ENCODE measurements around the gene KIF1B.
"Not testable (repeated sequence)": the region's sequence is repeated elsewhere in the genome, so short reads cannot be mapped to it uniquely, and the experiment has no call there.

KIF1B gene

GRCh38 chr1:10252508-10252907 lies 42.1 kb downstream of the KIF1B start:
- peaks cover 31% of the 10 kb centered on the region for H4K20me1 ChIP-seq

GRCh38 chr1:10253149-10253548 lies 42.8 kb downstream of the KIF1B start:
- H3K9ac ChIP-seq, result peak overlapping the region; percentile 53; the same call in 1 of the 2 replicates
- H3K4me1 ChIP-seq, result peaks cover 48% of the 10 kb centered on the region
- peaks cover under 1% of the 10 kb centered on the region; the same call in 1 of the 2 replicates for H3K9me3 ChIP-seq
- H4K20me1 ChIP-seq, result peaks cover 31% of the 10 kb centered on the region
- H3K36me3 ChIP-seq, result peaks cover 23% of the 10 kb centered on the region
- H3K4me3 ChIP-seq, result no peak overlapping the region
- H3K4me2 ChIP-seq, result peak overlapping the region; percentile 63
- TF ChIP-seq Cebpa-rat (IDR thresholded peaks at IDR 0.05), result no peak
- peak overlapping the region; percentile 49; the same call in 1 of the 2 replicates for H3K27ac ChIP-seq
- no peaks in the 10 kb centered on the region for H3K27me3 ChIP-seq

More at GRCh38 chr1:10252508-10252907, 42.1 kb downstream of the KIF1B start:
- Histone ChIP-seq H3K4me3 (no peak overlapping the region), H3K4me1 (peaks cover 44% of the 10 kb centered on the region), H3K4me2 (peak overlapping the region; percentile 63; the same call in 1 of the 2 replicates), H3K9ac (no peak overlapping the region), H3K9me3 (peaks cover 5% of the 10 kb centered on the region; the same call in 1 of the 2 replicates), H3K36me3 (peaks cover 26% of the 10 kb centered on the region), H3K27ac (peak overlapping the region; percentile 49; the same call in 1 of the 2 replicates), H3K27me3 (no peaks in the 10 kb centered on the region)
- TF ChIP-seq Cebpa-rat (IDR thresholded peaks at IDR 0.05), result no peak

GRCh38 chr1:10253755-10254154 lies 43.4 kb downstream of the KIF1B start:
- peaks cover 48% of the 10 kb centered on the region for H3K4me1 ChIP-seq
- no peak overlapping the region for H3K9ac ChIP-seq

GRCh38 chr1:10257851-10258250 lies 47.5 kb downstream of the KIF1B start:
- Histone ChIP-seq H3K9ac (no peak overlapping the region), H3K4me3 (no peak overlapping the region), H3K27ac (no peak overlapping the region), H3K4me1 (peaks cover 23% of the 10 kb centered on the region), H3K9me3 (no peaks in the 10 kb centered on the region), H4K20me1 (peaks cover 16% of the 10 kb centered on the region), H3K4me2 (no peak overlapping the region), H3K36me3 (peaks cover 45% of the 10 kb centered on the region), H3K27me3 (no peaks in the 10 kb centered on the region)
- TF ChIP-seq Cebpa-rat (IDR thresholded peaks at IDR 0.05), result no peak

More at GRCh38 chr1:10253755-10254154, 43.4 kb downstream of the KIF1B start:
- Histone ChIP-seq H3K4me3 (no peak overlapping the region), H3K9me3 (no peaks in the 10 kb centered on the region), H3K27me3 (no peaks in the 10 kb centered on the region), H3K27ac (peak overlapping the region; percentile 49; the same call in 1 of the 2 replicates), H4K20me1 (peaks cover 31% of the 10 kb centered on the region), H3K36me3 (peaks cover 21% of the 10 kb centered on the region), H3K4me2 (peak overlapping the region; percentile 63)
- TF ChIP-seq Cebpa-rat (IDR thresholded peaks at IDR 0.05), result no peak

DNA sequence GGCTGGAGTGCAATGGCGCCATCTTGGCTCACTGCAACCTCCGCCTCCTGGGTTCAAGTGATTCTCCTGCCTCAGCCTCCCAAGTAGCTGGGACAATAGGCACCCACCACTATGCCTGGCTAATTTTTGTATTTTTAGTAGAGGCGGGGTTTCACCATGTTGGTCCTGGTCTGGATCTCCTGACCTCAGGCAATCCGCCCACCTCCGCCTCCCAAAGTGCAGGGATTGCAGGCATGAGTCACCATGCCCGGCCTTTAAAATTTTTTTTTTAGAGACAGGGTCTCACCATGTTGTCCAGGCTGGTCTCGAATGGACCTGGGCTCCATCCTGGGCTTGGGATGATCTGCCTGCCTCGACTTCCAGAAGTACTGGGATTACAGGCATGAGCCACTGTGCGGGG lies 49.2 kb downstream of the KIF1B start:
- not testable (repeated sequence) for H3K9me3 ChIP-seq, H4K20me1 ChIP-seq, H3K27me3 ChIP-seq, H3K27ac ChIP-seq, H3K4me1 ChIP-seq, H3K4me3 ChIP-seq, H3K4me2 ChIP-seq, H3K9ac ChIP-seq
- H3K36me3 ChIP-seq, result peaks cover 60% of the 10 kb centered on the region

- no peak overlapping the region for H3K4me3 ChIP-seq
- no peaks in the 10 kb centered on the region for H3K4me1 ChIP-seq
- H3K9me3 ChIP-seq, result no peaks in the 10 kb centered on the region
- H3K9ac ChIP-seq, result no peak overlapping the region
- no peaks in the 10 kb centered on the region for H3K27me3 ChIP-seq
- H4K20me1 ChIP-seq, result no peaks in the 10 kb centered on the region
- TF ChIP-seq Cebpa-rat (IDR thresholded peaks at IDR 0.05), result no peak
- H3K4me2 ChIP-seq, result no peak overlapping the region
- peaks cover 61% of the 10 kb centered on the region for H3K36me3 ChIP-seq
- H3K27ac ChIP-seq, result no peak overlapping the region
Observed at GRCh38 chr1:10263450-10264082, 53.2 kb downstream of the KIF1B start.

DNA sequence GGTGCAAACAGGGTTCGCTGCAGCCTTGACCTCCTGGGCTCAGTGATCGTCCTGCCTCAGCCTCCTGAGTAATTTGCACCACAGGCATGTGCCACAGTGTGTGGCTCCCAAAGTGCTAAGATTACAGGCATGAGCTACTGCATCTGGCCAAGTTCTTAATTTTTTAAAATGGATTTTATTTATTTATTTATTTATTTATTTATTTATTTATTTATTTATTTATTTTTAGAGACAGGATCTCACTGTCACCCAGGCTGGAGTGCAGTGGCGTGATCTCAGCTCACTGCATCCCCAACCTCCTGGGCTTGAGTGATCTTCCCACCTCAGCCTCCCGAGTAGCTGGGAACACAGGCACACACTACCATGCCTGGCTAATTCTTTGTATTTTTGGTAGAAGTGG lies 54.7 kb downstream of the KIF1B start:
- no peaks in the 10 kb centered on the region for H4K20me1 ChIP-seq
- no peak overlapping the region for H3K9ac ChIP-seq
- no peak overlapping the region for H3K4me2 ChIP-seq
- H3K4me1 ChIP-seq, result no peaks in the 10 kb centered on the region
- no peak overlapping the region for H3K4me3 ChIP-seq
- H3K27me3 ChIP-seq, result no peaks in the 10 kb centered on the region
- H3K36me3 ChIP-seq, result peaks cover 49% of the 10 kb centered on the region
- no peak overlapping the region for H3K27ac ChIP-seq
- TF ChIP-seq Cebpa-rat (IDR thresholded peaks at IDR 0.05), result no peak
- H3K9me3 ChIP-seq, result no peaks in the 10 kb centered on the region

DNA sequence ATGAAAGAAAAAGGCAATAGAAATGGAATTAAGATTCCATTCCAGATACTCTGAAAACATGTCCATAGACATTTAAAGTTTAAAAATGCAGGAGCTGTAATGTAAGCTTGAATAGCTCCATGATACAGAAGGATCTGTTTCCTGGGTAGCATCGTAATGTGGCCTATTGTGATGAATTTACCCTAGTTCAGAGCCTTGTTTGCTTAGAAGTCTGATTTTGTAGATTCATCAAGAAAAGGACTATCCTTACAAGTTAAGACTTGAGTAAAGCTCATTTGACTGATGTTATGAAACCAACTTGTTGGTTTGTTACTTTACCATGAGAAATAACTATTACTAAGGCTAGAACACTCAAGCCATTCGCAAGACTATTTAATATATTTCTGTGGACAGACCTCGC lies 55.5 kb downstream of the KIF1B start:
- Histone ChIP-seq H3K27me3 (no peaks in the 10 kb centered on the region), H3K4me2 (no peak overlapping the region), H4K20me1 (no peaks in the 10 kb centered on the region), H3K36me3 (peaks cover 47% of the 10 kb centered on the region), H3K4me3 (no peak overlapping the region), H3K9ac (no peak overlapping the region), H3K27ac (no peak overlapping the region), H3K4me1 (no peaks in the 10 kb centered on the region), H3K9me3 (no peaks in the 10 kb centered on the region)
- TF ChIP-seq Cebpa-rat (IDR thresholded peaks at IDR 0.05), result no peak

DNA sequence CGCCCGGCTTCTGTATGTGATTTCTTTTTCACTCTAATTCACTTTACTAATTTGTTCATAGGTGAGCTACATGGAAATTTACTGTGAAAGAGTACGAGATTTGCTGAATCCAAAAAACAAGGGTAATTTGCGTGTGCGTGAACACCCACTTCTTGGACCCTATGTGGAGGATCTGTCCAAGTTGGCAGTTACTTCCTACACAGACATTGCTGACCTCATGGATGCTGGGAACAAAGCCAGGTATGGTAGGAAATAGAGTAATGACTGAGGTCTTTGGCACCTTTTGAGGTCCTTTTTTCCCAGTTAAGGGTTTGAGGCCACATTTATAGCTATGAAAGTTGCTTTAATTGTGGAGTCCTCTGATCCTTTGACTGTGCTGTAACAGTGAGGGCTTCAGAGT lies 56.9 kb downstream of the KIF1B start:
- Histone ChIP-seq H4K20me1 (no peaks in the 10 kb centered on the region), H3K4me2 (no peak overlapping the region), H3K27me3 (no peaks in the 10 kb centered on the region)

DNA sequence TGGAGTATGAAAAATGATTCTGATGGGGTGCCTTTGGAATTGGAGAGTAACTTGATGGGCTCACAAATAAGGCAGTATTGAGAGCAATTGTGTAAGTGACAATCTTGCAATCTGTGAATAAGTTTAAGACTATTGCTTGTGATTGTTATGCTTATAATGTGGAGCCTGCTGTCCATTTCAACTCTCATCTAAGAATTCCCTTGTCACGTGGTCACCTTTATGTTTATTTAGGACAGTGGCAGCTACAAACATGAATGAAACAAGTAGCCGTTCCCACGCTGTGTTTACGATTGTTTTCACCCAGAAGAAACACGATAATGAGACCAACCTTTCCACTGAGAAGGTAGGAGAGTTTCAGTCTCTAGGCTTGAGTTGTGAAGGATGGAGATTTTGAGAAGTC lies 57.6 kb downstream of the KIF1B start:
- Histone ChIP-seq H3K27ac (no peak overlapping the region), H3K4me2 (no peak overlapping the region), H3K4me3 (no peak overlapping the region), H3K9me3 (no peaks in the 10 kb centered on the region), H3K27me3 (no peaks in the 10 kb centered on the region), H3K9ac (no peak overlapping the region), H4K20me1 (no peaks in the 10 kb centered on the region), H3K4me1 (no peaks in the 10 kb centered on the region), H3K36me3 (peaks cover 44% of the 10 kb centered on the region)
- TF ChIP-seq Cebpa-rat (IDR thresholded peaks at IDR 0.05), result no peak

More for the DNA sequence above, 56.9 kb downstream of the KIF1B start:
- Histone ChIP-seq H3K4me1 (no peaks in the 10 kb centered on the region), H3K9me3 (no peaks in the 10 kb centered on the region), H3K27ac (no peak overlapping the region), H3K36me3 (peaks cover 47% of the 10 kb centered on the region), H3K4me3 (no peak overlapping the region), H3K9ac (no peak overlapping the region)
- no peak for TF ChIP-seq Cebpa-rat (IDR thresholded peaks at IDR 0.05)

All from BLaER1 (cell line).